HepG2 (cell line): ENCODE data around the gene KLHDC2. TPM values are rescaled to one million over a fixed set of nuclear protein-coding genes. Genes with fewer than 3 reads are reported as not detected.

Experiments used
- NFATC3 ChIP-seq: sonication (generic); formaldehyde crosslinking; IDR thresholded peaks from 2 replicates; pipeline ENCODE4 v1.5.1; 2020; ENCODE audit warnings: mild to moderate bottlenecking, missing genetic modification reagents
- SNAI1 ChIP-seq: sonication (generic); formaldehyde crosslinking; IDR thresholded peaks from 2 replicates; pipeline ENCODE4 v1.5.0; 2020; ENCODE audit warnings: mild to moderate bottlenecking, missing genetic modification reagents, borderline replicate concordance
- SNRNP70 ChIP-seq: fragments of 200-400 bp; formaldehyde crosslinking; IDR thresholded peaks from 2 replicates; pipeline ENCODE4 v1.6.1; 2017; ENCODE audit warnings: mild to moderate bottlenecking, low read depth, low read length, moderate library complexity
- ZNF260 ChIP-seq: sonication (generic); formaldehyde crosslinking; IDR thresholded peaks from 2 replicates; pipeline ENCODE4 v1.4.0; 2020; ENCODE audit warnings: missing genetic modification reagents, low read depth, mild to moderate bottlenecking, borderline replicate concordance
- ZNF33A ChIP-seq: sonication (generic); formaldehyde crosslinking; IDR thresholded peaks from 2 replicates; pipeline ENCODE4 v1.5.1; 2020; ENCODE audit warnings: missing genetic modification reagents, mild to moderate bottlenecking, moderate library complexity, borderline replicate concordance
- ZNF432 ChIP-seq: sonication (generic); formaldehyde crosslinking; IDR thresholded peaks from 2 replicates; pipeline ENCODE4 v1.5.0; 2020; ENCODE audit warnings: missing genetic modification reagents, mild to moderate bottlenecking, borderline replicate concordance
- ZNF496 ChIP-seq: sonication (generic); formaldehyde crosslinking; IDR thresholded peaks from 2 replicates; pipeline ENCODE4 v1.8.1; 2023; ENCODE audit warnings: mild to moderate bottlenecking, moderate library complexity, missing genetic modification reagents; ENCODE audit not compliant: insufficient replicate concordance
- ZNF556 ChIP-seq: sonication (generic); formaldehyde crosslinking; IDR thresholded peaks from 2 replicates; pipeline ENCODE4 v1.4.0; 2020; ENCODE audit warnings: mild to moderate bottlenecking, missing genetic modification reagents, borderline replicate concordance
- ZNF557 ChIP-seq: sonication (generic); formaldehyde crosslinking; IDR thresholded peaks from 2 replicates; pipeline ENCODE4 v1.4.0; 2020; ENCODE audit warnings: missing genetic modification reagents
- ZNF672 ChIP-seq: sonication (generic); formaldehyde crosslinking; IDR thresholded peaks from 2 replicates; pipeline ENCODE4 v1.8.1; 2022; ENCODE audit warnings: missing genetic modification reagents
- ZNF883 ChIP-seq: sonication (generic); formaldehyde crosslinking; IDR thresholded peaks from 2 replicates; pipeline ENCODE4 v1.5.1; 2020; ENCODE audit warnings: mild to moderate bottlenecking, missing genetic modification reagents; ENCODE audit errors: not compliant biosample characterization
- polyA plus RNA-seq, 8 experiments: library from polyadenylated mRNA; depleted of rRNA in 3 of 8; stranded (reverse) in 7 of 8; unstranded in 1 of 8; fragments of >200 nt; fragmentation: Illumina TruSeq in 4 of 8; extraction: Trizol in 4 of 8; gene quantifications; 2 replicates each; pipeline versions ENCODE4 v1.2.1 to v1.2.3, GENCODE V29; 2011 to 2016; ENCODE audit warnings: low read depth in 4 of 8, missing spikeins in 1 of 8, mixed read lengths in 1 of 8; ENCODE audit not compliant: insufficient read depth in 1 of 8
- total RNA-seq, 5 experiments: library from RNA; depleted of rRNA; stranded (reverse); fragments of >200 nt; fragmentation: Illumina TruSeq; extraction: Trizol; gene quantifications; 2 replicates each; pipeline ENCODE4 v1.2.3, GENCODE V29; 2016; ENCODE audit warnings: low read depth in 1 of 5
- TF ChIP-seq, protein P1 (sequence below): IDR thresholded peaks from 2 replicates; pipeline ENCODE4 v1.6.1; 2016; ENCODE audit warnings: mild to moderate bottlenecking
- TF ChIP-seq, protein P2 (sequence below): sonication (generic); formaldehyde crosslinking; IDR thresholded peaks from 2 replicates; pipeline ENCODE4; 2020; ENCODE audit warnings: missing genetic modification reagents, mild to moderate bottlenecking, borderline replicate concordance
- TF ChIP-seq, protein P3 (sequence below): IDR thresholded peaks from 2 replicates; pipeline ENCODE4 v1.4.0; 2020; ENCODE audit warnings: mild to moderate bottlenecking, missing genetic modification reagents
- TF ChIP-seq, protein P4 (sequence below): sonication (generic); formaldehyde crosslinking; IDR thresholded peaks from 2 replicates; pipeline ENCODE4 v1.8.0; 2022; ENCODE audit warnings: mild to moderate bottlenecking, missing genetic modification reagents, moderate library complexity
- TF ChIP-seq, protein P5 (sequence below): sonication (generic); formaldehyde crosslinking; IDR thresholded peaks from 2 replicates; pipeline ENCODE4 v1.5.1; 2020; ENCODE audit warnings: mild to moderate bottlenecking, missing genetic modification reagents, moderate library complexity

KLHDC2 gene
- total and polyA plus RNA-seq, 2 of the 13 experiments (the other 11 are each of a cell fraction or from before 2014, with no cell fraction given) = 95.5 to 170 TPM

DNA sequence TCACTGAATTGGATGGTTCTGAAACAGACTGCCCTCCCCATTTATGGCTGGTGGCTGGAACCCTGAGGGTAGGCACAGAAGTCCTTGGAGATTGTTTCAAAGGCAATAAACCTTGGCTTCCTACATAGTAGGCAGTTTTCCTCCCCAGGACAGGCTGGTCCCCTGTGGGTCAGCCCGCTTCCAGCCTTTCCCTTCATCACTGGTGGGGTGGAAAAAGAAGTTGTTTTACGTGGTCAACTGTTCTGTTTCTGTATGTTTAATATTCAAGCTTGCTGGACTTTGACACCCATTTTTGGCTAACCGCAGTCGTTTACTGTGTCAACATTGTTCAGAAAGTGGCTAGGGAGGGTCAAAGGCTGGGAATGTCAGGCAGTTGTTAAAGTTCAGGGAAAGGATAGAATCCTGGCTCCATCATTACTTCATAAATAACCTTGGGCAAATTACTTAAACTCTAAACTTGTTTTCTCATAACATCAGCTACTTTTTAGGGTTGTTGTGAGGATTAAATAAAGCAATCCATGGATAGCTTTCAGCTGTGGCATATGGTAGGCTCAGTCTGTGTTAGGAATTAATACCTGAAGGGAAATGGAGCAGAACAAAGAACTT is 2.4 kb downstream of the KLHDC2 start (continued):
- TF ChIP-seq ZNF496 (CRISPR knock-in tag) (no peak), SNAI1 (no peak), NFATC3 (no peak), ZNF556 (CRISPR knock-in tag) (peak; percentile 43; the same call in 1 of the 2 replicates), ZNF260 (CRISPR knock-in tag) (no peak), ZNF557 (CRISPR knock-in tag) (no peak), ZNF883 (CRISPR knock-in tag) (no peak), SNRNP70 (no peak), ZNF432 (CRISPR knock-in tag) (no peak), ZNF33A (CRISPR knock-in tag) (0 out of 2 replicates have a peak, but pooled peaks have one; percentile 43), ZNF672 (no peak)
- TF ChIP-seq, protein P1, sequence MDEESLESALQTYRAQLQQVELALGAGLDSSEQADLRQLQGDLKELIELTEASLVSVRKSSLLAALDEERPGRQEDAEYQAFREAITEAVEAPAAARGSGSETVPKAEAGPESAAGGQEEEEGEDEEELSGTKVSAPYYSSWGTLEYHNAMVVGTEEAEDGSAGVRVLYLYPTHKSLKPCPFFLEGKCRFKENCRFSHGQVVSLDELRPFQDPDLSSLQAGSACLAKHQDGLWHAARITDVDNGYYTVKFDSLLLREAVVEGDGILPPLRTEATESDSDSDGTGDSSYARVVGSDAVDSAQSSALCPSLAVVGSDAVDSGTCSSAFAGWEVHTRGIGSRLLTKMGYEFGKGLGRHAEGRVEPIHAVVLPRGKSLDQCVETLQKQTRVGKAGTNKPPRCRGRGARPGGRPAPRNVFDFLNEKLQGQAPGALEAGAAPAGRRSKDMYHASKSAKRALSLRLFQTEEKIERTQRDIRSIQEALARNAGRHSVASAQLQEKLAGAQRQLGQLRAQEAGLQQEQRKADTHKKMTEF (CRISPR knock-in tag) = peak; percentile 91
- TF ChIP-seq, protein P2, sequence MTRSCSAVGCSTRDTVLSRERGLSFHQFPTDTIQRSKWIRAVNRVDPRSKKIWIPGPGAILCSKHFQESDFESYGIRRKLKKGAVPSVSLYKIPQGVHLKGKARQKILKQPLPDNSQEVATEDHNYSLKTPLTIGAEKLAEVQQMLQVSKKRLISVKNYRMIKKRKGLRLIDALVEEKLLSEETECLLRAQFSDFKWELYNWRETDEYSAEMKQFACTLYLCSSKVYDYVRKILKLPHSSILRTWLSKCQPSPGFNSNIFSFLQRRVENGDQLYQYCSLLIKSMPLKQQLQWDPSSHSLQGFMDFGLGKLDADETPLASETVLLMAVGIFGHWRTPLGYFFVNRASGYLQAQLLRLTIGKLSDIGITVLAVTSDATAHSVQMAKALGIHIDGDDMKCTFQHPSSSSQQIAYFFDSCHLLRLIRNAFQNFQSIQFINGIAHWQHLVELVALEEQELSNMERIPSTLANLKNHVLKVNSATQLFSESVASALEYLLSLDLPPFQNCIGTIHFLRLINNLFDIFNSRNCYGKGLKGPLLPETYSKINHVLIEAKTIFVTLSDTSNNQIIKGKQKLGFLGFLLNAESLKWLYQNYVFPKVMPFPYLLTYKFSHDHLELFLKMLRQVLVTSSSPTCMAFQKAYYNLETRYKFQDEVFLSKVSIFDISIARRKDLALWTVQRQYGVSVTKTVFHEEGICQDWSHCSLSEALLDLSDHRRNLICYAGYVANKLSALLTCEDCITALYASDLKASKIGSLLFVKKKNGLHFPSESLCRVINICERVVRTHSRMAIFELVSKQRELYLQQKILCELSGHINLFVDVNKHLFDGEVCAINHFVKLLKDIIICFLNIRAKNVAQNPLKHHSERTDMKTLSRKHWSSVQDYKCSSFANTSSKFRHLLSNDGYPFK = no peak
- TF ChIP-seq, protein P3, sequence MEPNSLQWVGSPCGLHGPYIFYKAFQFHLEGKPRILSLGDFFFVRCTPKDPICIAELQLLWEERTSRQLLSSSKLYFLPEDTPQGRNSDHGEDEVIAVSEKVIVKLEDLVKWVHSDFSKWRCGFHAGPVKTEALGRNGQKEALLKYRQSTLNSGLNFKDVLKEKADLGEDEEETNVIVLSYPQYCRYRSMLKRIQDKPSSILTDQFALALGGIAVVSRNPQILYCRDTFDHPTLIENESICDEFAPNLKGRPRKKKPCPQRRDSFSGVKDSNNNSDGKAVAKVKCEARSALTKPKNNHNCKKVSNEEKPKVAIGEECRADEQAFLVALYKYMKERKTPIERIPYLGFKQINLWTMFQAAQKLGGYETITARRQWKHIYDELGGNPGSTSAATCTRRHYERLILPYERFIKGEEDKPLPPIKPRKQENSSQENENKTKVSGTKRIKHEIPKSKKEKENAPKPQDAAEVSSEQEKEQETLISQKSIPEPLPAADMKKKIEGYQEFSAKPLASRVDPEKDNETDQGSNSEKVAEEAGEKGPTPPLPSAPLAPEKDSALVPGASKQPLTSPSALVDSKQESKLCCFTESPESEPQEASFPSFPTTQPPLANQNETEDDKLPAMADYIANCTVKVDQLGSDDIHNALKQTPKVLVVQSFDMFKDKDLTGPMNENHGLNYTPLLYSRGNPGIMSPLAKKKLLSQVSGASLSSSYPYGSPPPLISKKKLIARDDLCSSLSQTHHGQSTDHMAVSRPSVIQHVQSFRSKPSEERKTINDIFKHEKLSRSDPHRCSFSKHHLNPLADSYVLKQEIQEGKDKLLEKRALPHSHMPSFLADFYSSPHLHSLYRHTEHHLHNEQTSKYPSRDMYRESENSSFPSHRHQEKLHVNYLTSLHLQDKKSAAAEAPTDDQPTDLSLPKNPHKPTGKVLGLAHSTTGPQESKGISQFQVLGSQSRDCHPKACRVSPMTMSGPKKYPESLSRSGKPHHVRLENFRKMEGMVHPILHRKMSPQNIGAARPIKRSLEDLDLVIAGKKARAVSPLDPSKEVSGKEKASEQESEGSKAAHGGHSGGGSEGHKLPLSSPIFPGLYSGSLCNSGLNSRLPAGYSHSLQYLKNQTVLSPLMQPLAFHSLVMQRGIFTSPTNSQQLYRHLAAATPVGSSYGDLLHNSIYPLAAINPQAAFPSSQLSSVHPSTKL = peak; percentile 92
- TF ChIP-seq, protein P4, sequence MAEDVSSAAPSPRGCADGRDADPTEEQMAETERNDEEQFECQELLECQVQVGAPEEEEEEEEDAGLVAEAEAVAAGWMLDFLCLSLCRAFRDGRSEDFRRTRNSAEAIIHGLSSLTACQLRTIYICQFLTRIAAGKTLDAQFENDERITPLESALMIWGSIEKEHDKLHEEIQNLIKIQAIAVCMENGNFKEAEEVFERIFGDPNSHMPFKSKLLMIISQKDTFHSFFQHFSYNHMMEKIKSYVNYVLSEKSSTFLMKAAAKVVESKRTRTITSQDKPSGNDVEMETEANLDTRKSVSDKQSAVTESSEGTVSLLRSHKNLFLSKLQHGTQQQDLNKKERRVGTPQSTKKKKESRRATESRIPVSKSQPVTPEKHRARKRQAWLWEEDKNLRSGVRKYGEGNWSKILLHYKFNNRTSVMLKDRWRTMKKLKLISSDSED (CRISPR knock-in tag) = no peak
- TF ChIP-seq, protein P5, sequence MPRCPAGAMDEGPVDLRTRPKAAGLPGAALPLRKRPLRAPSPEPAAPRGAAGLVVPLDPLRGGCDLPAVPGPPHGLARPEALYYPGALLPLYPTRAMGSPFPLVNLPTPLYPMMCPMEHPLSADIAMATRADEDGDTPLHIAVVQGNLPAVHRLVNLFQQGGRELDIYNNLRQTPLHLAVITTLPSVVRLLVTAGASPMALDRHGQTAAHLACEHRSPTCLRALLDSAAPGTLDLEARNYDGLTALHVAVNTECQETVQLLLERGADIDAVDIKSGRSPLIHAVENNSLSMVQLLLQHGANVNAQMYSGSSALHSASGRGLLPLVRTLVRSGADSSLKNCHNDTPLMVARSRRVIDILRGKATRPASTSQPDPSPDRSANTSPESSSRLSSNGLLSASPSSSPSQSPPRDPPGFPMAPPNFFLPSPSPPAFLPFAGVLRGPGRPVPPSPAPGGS = no peak
